GM21619 (cell line): ENCODE data around the gene SLC26A1.

Source experiments
- ATAC-seq: cut with Tn5 transposase; IDR thresholded peaks from one replicate; pipeline ENCODE4 v1.9.1; 2021; ENCODE audit not compliant: unreplicated experiment

The SLC26A1 gene

DNA sequence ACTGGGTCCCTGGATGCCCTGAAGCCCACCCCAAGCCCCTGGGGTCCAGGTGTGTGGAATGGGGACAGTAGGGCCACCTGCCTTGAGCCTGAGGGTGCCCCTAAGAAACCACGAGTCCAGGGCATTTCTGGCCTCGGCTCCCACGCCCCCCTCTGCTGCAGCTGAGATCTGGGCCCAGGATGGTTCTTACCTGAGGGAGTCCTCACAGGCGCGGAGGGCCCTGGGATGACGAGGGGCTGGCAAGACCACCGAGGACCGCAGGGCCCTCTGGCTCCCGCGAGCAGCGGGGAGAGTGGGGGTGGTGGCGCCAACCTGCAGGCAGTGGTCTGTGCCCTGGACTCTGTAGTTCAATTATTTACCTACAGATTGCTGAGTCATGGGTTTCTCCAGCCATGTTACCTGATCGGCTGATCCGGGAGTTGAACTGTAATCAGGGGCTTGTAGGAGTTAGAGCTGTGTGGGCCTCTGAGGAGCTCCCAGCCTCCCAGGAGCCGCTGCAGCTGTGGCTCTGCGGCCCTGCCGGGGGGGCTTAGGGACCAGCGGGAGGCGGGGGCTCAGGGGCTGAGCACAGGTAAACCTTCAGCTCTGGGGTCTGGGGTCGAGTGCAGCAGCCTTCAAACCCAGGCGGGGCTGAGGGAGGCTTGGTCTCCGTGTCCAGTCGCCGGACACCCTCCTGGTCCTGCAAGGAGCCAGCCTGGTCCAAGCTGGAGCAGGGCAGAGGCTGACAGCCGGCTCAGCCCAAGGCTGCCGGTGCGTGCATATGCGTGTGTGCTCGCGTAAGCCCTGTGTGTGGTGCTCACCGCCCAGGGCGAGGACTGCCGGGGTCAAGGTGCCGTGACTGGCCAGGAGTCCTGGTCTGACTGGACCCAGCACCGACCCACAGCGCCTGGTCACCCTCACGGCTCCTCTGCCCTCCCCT is at the start of gene SLC26A1:
Gene SLC26A1, minus strand, starts transcription at position 294 of the 919 bp plus-strand sequence. CDS start 1,701 bp downstream, outside the sequence.
- no peak for ATAC-seq

DNA sequence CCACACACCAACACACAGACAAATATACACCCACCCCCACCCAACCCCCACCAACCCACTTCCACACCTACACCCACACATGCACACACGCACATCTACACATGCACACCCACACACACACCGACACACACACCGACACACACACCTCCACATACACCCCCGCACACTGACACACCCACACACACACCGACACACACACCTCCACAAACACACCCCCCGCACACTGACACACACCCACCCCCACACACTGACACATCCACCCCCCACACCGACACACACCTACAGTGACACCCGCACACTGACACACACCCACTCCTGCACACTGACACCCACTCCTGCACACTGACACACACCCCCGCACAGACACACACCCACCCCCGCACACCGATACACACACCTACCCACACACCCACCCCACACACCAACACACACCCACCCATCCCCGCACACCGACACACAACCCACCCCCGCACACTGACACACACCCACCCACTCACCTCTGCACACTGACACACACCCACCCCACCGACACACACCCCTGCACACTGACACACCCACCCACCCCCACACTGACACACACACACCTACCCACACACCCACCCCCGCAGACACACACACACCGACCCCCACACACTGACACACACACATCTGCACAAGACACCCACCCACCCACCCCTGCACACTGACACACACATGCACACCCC is 49.3 kb upstream of the SLC26A1 start:
- ATAC-seq, result no peak

DNA sequence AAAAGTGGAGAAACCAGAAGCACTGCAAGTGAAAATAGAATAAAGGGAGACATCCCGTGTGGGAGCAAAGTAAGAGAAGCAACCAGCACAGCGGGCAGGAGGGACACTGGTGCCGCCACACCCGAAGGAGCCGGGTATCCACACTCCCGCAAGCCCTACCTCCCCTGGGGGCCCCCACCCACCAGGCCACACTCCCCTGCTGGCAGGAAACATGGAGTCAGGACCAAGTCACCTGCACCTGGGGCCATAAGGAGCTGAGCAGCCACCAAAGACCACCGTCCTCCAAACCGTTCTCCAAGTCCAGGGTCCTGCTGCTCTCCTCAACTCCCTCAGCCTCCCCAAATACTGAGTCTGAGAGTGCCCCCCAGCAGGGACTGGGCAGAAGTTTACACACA is 48.7 kb upstream of the SLC26A1 start:
- no peak for ATAC-seq

- no peak for ATAC-seq
Measured at GRCh38 chr4:1041147-1041935, 48.1 kb upstream of the SLC26A1 start.

DNA sequence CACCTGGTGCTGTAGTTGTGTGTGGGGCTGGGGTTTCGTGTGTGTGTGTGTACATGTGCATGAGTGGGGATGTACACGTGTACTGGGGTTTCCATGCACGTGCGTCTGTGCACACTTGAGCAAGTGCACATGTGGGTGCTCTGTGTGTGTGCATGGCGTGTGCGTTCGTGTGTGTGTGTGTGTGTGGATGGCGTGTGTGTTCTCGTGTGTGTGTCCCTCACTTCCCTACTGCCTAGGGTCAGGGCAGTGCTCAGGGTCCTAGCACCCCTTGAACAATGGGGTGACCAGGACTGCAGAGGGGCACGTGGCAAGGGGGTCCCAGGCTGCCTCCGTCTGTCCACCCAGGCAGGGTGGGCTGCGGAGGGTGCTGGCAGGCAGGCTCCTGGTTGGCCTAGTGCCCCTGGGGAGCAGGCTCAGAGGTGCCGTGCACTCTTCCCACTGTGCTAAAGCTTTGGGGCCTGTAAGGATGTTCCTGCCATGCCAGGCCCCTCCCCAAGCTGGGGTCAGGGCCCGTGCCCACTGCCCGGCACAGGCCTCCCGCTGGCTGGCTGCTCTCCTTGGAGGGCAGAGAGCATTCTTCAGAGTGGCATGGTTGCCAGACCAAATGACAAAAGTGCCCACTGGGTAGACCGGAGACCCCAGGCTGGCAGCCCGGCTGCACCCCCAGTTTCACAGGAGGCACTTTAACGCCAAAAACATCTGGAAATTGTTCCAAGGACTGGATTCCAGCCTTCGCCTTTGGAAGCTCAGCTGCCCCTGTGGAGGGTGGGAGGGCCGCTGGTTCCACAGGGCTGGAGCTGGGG is 47.3 kb upstream of the SLC26A1 start:
- no peak for ATAC-seq

GRCh38 chr4:1039493-1040343 is 46.5 kb upstream of the SLC26A1 start:
- ATAC-seq, result no peak

GRCh38 chr4:1038948-1039492 is 45.8 kb upstream of the SLC26A1 start:
- no peak for ATAC-seq

DNA sequence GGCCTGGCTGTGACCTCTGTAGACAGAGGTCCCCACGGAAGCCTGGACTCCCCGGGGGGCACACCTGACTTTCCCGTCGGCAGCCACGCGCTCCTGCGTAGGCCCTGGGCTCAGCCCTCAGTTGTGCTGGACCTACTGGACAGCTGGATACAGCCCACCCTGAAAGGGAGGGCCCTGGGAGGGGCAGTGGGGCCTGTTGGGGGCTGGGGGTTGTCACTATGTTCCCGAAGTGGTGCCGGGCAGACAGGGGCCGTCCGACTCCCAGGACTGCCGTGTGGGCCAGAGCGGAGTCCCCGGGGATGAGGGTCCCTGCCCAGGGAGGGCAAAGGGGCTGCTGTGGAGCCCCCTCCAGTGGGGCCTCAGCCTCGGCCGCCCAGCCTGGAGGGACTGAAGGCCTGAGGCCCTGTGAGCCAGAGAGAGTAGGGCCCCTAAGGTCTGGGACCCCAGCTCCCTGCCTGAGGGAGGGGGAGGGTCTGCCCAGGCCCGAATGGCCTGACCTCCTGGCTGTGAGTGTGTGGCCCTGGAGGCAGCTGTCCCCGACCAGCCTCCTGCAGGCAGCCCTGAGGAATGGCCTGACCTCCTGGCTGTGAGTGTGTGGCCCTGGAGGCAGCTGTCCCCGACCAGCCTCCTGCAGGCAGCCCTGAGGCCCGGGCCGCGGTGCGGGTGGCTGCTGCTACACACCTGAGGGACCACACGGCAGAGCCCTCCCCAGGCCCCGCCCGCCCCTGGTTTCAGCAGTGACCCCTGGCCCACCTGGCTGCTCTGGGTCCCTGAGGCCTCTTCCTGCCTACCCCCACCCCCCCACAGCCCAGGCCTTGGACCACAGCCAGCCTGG is 44.0 kb upstream of the SLC26A1 start:
- ATAC-seq, result no peak

DNA sequence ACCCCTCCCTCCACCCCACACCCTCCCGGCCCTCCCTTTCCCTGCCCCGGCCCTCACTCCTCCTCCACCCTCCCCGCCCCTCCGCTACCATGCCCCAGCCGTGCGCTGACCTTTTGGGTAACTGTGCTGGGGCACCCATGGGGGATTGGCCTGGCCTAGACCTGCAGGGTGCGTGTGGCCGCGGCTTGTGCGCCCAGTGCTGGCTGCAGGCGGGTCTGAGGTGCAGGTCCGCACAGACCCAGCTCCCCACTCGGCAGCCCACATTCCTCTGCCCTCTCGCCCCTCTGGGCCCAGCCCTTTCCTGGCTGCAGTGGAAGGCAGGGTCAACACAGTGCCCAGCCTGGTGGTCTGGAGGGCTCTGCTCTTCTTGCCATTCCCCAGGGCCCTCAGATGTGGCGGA is 42.9 kb upstream of the SLC26A1 start:
- ATAC-seq, result no peak

- ATAC-seq, result no peak
Measured at GRCh38 chr4:1035510-1035909, 42.3 kb upstream of the SLC26A1 start.

GRCh38 chr4:1033840-1034551 is 40.8 kb upstream of the SLC26A1 start:
- ATAC-seq, result no peak

- ATAC-seq, result no peak
Measured at GRCh38 chr4:1032861-1033260, 39.7 kb upstream of the SLC26A1 start.

GRCh38 chr4:1031956-1032795 is 39.0 kb upstream of the SLC26A1 start:
- no peak for ATAC-seq

- ATAC-seq, result no peak
Measured at GRCh38 chr4:1031346-1031745, 38.1 kb upstream of the SLC26A1 start.

DNA sequence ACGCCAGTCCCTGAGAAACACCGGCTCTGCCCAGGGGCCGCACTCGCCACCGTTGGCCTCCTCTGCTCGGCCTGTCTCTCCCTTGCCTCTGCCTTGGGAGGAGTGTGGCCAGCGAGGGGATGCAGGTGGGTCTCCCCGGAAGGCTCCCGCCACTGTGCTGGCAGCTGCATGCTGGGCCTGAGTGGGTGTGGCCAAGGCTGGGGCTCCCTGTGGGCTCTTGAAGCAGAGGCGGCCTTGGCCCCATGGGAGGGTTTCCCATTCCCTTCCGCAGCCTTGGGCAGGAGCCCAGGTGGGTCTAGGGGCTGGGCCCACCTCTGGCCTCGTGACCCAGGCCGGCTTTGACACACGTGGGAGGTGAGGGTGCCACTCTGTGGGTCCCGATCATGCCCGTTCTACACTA is 37.4 kb upstream of the SLC26A1 start:
- ATAC-seq, result no peak

GRCh38 chr4:1030031-1030430 is 36.8 kb upstream of the SLC26A1 start:
- no peak for ATAC-seq

GRCh38 chr4:1029529-1029928 is 36.3 kb upstream of the SLC26A1 start:
- no peak for ATAC-seq
